Type B pancreatic cell (in vitro differentiated cells): ENCODE results near the gene STX2. TPM values are rescaled to one million over a fixed set of nuclear protein-coding genes. Genes with fewer than 3 reads are reported as not detected.
A peak's percentile ranks its signal among the peaks of the same experiment; 100 is the strongest.

Experiments used
- DNase-seq: peaks from one replicate; pipeline ENCODE4 v3.0.0; 2021; ENCODE audit warnings: mixed read lengths; ENCODE audit not compliant: unreplicated experiment; ENCODE audit errors: extremely low spot score
- H3K27ac Mint-ChIP-seq: 2 replicates; pipeline ENCODE4 v1.8.0; 2021; ENCODE audit warnings: mild to moderate bottlenecking, mixed read lengths
- H3K27me3 Mint-ChIP-seq: 2 replicates; pipeline ENCODE4 v1.8.0; 2021; ENCODE audit warnings: mixed read lengths
- H3K36me3 Mint-ChIP-seq: 2 replicates; pipeline ENCODE4 v1.8.0; 2021; ENCODE audit warnings: mixed read lengths
- H3K4me1 Mint-ChIP-seq: one replicate; pipeline ENCODE4 v1.8.0; 2021; ENCODE audit warnings: mixed read lengths; ENCODE audit not compliant: unreplicated experiment
- H3K4me3 Mint-ChIP-seq: 2 replicates; pipeline ENCODE4 v1.8.0; 2021; ENCODE audit warnings: mild to moderate bottlenecking, mixed read lengths
- H3K9me3 Mint-ChIP-seq: 2 replicates; pipeline ENCODE4 v1.8.0; 2021; ENCODE audit warnings: mixed read lengths
- CTCF ChIP-seq: fragments of 200-600 bp; sonication (generic); conservative IDR thresholded peaks from 2 replicates; pipeline ENCODE4 v1.5.0; 2021; ENCODE audit warnings: antibody characterized with exemption, mild to moderate bottlenecking
- total RNA-seq: library from RNA; stranded (reverse); gene quantifications from 2 replicates; pipeline ENCODE4 v1.2.1, GENCODE V29; 2021; ENCODE audit warnings: low replicate concordance

Gene STX2
- total RNA-seq, 1 donor from 2014 or later, result 17.3 TPM

- peaks cover 15% of the 10 kb centered on the region for H3K4me1 Mint-ChIP-seq
- H3K27ac Mint-ChIP-seq, result peak overlapping the region; percentile 97
Observed at GRCh38 chr12:130817804-130818203, 21.2 kb downstream of the STX2 start.

GRCh38 chr12:130816097-130816496, 23.0 kb downstream of the STX2 start:
- H3K4me1 Mint-ChIP-seq, result peaks cover 15% of the 10 kb centered on the region

More at GRCh38 chr12:130817804-130818203, 21.2 kb downstream of the STX2 start:
- no peak for TF ChIP-seq CTCF
- Mint-ChIP-seq H3K27me3 (no peaks in the 10 kb centered on the region), H3K4me3 (no peak overlapping the region), H3K36me3 (peaks cover 10% of the 10 kb centered on the region), H3K9me3 (no peaks in the 10 kb centered on the region)
- no peak for DNase-seq

GRCh38 chr12:130815028-130815741, 23.9 kb downstream of the STX2 start:
- H3K9me3 Mint-ChIP-seq, result no peaks in the 10 kb centered on the region
- H3K27ac Mint-ChIP-seq, result peak overlapping the region; percentile 70
- TF ChIP-seq CTCF, result no peak
- no peaks in the 10 kb centered on the region for H3K27me3 Mint-ChIP-seq
- peaks cover 8% of the 10 kb centered on the region for H3K36me3 Mint-ChIP-seq
- no peak for DNase-seq
- H3K4me3 Mint-ChIP-seq, result no peak overlapping the region
- peaks cover 15% of the 10 kb centered on the region for H3K4me1 Mint-ChIP-seq

More at GRCh38 chr12:130816097-130816496, 23.0 kb downstream of the STX2 start:
- Mint-ChIP-seq H3K36me3 (peaks cover 10% of the 10 kb centered on the region), H3K9me3 (no peaks in the 10 kb centered on the region), H3K4me3 (no peak overlapping the region), H3K27me3 (no peaks in the 10 kb centered on the region), H3K27ac (no peak overlapping the region)
- TF ChIP-seq CTCF, result no peak
- no peak for DNase-seq

DNA sequence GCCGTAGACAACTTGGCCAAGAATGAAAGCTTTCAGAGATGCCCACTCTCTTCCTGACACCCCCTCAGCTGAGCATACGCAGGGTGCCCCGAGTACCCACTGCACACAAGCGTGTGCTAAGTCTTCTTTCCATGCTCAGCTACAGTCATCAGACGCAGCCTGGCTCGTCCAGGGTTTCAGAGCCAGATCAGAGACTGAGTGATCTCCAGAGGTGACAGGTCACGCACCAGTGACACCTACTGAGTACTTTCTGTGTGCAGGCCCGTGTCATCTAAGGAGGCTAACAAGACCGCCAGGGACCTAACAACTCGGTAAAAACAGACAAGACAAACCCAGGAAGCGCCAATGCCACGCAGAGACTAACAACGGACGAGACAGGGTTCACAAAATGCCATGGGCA, 25.1 kb downstream of the STX2 start:
- H3K27ac Mint-ChIP-seq, result no peak overlapping the region
- no peak overlapping the region for H3K4me3 Mint-ChIP-seq
- H3K36me3 Mint-ChIP-seq, result peaks cover 12% of the 10 kb centered on the region
- no peak for TF ChIP-seq CTCF
- peaks cover 15% of the 10 kb centered on the region for H3K4me1 Mint-ChIP-seq
- no peaks in the 10 kb centered on the region for H3K9me3 Mint-ChIP-seq
- no peaks in the 10 kb centered on the region for H3K27me3 Mint-ChIP-seq
- DNase-seq, result no peak

DNA sequence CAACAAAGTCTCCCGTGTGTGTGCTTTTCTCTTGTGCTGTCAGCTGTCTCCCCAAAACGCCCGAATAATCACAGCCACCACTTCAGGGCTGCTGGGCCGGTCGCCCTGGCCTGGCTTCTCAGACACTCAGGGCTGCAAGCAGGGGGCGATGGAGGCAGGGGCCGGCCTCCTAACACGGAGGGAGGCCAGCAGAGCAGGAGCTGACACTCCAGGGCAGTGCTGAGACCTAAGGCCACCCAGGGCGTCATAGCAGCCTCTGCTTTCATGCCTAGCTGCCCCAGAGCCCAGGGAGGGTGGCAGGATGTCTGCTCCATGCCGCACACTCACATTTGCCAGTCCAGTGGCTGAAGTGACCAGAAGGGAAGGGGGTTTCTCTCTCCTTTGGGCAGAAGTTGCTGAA, 25.6 kb downstream of the STX2 start:
- DNase-seq, result no peak
- no peaks in the 10 kb centered on the region for H3K27me3 Mint-ChIP-seq
- no peak overlapping the region for H3K4me3 Mint-ChIP-seq
- H3K27ac Mint-ChIP-seq, result no peak overlapping the region
- peaks cover 15% of the 10 kb centered on the region for H3K4me1 Mint-ChIP-seq
- H3K36me3 Mint-ChIP-seq, result peaks cover 13% of the 10 kb centered on the region
- H3K9me3 Mint-ChIP-seq, result no peaks in the 10 kb centered on the region
- no peak for TF ChIP-seq CTCF
